DMS153 treated with DMSO at 0.1 percent for 48 hours (cell line): ENCODE measurements around the gene HYAL3.
"Not testable (repeated sequence)": the region's sequence is repeated elsewhere in the genome, so short reads cannot be mapped to it uniquely, and the experiment has no call there.

Experiments
- DNase-seq: peaks from one replicate; lab custom pipeline; 2025; ENCODE audit not compliant: unreplicated experiment; lab: John Stamatoyannopoulos, UW

Gene HYAL3

DNA sequence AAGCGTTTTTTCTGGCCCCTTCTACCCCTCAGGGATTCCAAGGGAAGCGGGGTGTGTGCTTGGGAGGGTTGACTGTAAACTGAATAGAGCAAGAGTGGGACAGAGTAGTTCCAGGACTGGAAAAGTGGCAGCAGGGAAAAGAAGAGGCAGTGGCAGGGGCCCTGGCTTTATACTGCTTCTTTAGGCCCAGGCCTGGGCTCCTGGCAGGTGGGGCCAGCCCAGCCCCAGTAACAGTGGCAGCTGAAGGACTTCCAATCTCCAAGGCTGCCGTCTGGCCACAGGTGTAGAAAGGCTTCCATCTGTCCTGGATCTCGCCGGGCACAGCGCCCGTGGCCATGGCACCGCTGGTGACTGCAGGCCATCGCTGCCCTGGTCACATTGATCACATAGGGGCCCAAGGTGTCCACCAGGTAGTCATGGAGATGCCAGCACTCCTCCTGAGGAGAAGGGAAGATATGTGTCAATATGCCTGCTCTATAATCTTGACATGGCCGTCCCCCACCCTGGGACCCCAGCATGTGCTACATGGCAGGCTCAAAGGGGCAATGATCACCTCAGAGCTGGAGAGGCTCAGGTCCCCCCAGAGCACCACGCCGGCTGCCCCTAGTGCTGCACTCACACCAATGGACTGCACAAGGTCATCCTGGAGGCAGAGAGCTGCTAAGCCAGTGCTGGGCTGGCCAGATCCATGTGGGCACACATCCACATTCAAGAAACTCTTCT is 6.0 kb downstream of the HYAL3 start:
- no peak for DNase-seq

DNA sequence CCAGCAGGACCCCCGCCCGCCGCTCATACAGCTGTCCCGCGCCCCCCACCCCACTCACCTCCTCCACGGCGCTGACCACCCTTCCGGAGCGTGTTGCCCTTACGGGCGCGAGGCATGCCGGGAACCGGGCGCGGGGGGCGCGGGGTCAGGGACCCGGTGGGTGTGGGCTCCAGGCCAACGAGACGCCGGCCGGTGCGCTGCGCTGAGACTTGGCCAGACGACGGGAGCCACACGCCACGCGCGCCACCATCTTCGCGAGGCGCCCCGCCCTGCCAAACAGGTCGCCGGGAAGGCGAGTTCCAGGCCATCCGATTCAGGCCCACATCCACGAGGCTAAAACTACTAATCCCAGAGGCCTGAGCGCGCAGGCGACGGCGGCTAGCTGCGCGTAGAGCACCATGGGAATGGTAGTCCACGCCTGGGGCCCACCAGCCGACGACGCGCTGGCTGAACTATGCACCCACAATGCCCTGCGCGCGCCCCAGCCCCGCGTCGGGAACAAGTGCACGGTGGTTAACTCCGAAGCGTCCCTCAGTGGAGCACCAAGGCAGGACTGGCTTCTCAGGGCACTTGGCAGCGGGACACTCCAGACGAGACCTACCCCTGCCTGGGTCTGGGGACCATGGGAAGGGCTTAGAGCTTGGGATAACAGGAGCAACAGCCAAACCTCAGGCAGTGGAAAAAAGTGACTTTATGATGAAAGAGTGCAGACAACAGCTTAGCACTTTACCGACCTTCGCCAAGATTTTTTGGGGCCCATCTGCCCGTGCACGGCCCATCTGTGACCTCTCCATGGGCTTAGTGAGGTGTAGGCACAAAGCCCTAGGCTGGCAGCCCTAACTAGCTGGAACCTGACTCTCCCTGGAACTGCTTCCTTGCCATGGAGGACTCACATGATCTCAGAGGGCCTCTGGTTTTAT is 6.8 kb downstream of the HYAL3 start, which contains the start of gene IFRD2:
Gene IFRD2 (minus strand): TSS at position 271 of the 920 bp plus-strand sequence. CDS start 155 bp downstream, at position 116.
- DNase-seq: peak; percentile 70

GRCh38 chr3:50290161-50290641 is 9.0 kb downstream of the HYAL3 start:
- DNase-seq: no peak

DNA sequence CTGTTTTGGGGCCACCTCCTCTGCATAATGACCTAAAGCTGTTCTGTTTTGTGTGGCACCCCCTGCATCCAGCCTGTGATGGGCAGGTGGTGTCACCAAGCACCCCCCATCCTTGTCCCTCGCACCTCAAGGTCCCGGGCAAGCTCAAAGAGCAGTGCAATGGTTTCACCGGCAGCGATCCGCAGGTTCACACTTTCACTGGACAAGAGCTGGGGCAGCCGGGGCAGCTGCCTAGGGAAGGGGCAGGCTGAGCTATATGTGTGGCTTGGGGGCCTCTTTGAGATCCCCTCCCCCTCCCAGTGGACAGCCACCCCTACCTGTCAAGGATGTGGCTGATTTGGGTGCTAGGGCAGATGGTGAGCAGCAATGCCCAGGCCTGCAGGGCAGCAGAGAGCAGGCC is 10.1 kb downstream of the HYAL3 start:
- no peak for DNase-seq

- no peak for DNase-seq
Observed at GRCh38 chr3:50288387-50289007, 10.7 kb downstream of the HYAL3 start.

DNA sequence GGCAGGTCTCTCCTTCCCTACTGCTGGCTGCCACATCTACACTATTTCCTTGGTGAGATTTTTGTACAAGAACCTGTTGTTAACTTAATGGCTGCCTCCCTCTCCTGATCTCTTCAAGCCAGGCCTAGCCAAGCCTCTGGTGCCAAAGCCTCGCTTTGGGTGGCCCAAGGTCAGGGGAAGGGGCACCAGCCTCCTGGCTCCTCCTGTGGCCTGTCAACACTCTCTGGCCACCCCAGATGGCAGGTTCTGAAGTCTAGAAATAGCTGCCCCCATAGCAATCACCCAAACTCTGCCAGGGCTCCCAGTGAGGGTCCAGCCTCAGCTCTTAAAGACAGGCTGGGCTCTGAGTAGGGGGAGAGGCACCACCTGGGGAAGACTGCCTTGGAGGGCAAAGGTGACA is 11.9 kb downstream of the HYAL3 start:
- no peak for DNase-seq

DNA sequence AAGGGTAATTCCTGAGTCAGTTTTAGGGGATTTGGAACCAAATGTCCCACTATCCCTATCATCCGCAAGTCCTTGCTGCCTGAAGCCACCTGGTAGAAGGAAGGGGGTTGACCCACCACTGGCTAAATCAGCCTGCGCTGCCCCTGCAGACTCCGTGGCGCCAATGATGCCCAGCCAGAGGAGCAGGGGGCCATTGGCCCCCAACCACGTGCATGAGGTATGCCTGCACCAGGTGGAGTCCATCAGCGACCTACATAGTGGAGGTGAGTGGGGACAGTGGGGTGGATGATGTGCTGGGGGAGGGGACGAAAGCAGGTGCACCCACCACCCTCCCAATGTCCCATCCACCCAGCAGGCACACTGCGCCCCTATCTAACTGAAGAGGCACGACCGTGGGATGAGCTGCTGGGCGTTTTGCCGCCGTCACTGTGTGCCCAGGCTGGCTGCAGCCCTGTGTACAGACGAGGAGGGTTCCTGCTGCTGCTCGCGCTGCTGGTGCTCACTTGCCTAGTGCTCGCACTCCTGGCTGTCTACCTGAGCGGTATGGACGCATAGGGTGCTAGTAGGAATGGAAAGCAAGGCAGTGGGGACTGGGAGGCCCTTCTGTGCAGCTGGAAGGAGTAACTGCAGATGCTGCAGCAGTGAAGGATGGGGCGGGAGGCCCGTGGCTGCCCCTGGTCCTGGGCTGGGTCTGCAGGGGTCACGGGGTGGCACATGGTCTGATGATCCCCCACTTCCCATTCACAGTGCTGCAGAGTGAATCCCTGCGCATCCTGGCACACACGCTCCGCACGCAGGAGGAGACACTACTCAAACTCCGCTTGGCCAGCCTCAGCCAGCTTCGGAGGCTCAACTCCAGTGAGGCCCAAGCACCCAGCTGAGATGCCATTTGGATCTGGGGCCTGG is 12.6 kb downstream of the HYAL3 start:
- DNase-seq: no peak

GRCh38 chr3:50284121-50284520 is 15.1 kb downstream of the HYAL3 start:
- DNase-seq: not testable (repeated sequence)

DNA sequence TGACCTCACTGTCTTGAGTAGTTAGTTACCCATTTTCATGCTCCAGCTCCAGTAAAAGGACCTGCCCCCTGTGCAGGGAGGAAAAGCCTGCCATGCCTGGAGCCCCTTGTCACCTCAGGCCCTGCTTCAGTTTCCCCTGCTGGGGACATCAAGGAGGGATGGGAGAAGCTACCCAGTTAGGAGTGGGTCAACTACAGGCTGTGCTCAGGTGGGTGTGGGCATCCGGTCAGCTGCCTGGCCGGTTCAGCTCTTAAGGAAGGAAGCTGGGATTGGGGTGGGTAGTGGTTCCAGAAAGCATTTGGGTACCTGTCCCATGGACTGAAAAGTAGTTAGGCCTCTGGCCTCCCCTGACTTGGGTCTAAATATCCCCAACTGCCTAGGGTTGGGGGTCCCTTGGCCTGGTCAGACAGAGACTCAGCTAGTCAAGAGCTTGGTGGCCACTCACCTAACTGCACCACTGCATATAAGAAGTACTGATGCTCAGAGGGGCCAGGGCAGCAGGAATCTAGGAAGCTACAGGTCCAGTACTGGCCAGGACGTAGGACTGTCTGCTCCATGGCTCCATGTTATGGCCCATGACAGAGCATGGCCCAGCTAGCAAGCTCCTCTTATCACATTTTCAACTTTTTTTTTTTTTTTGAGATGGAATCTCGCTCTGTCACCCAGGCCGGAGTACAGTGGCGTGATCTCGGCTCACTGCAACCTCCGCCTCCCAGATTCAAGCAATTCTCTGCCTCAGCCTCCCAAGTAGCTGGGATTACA is 19.8 kb downstream of the HYAL3 start:
- no peak for DNase-seq

GRCh38 chr3:50278880-50279224 is 20.4 kb downstream of the HYAL3 start, which contains the start of gene LSMEM2:
Gene LSMEM2, plus strand, starts transcription at chr3:50279087. Its CDS starts 27 bp downstream, at chr3:50279114.
- DNase-seq: no peak

- no peak for DNase-seq
Observed at GRCh38 chr3:50278123-50278879, 20.9 kb downstream of the HYAL3 start.

GRCh38 chr3:50276762-50277101 is 22.5 kb downstream of the HYAL3 start:
- DNase-seq: no peak

DNA sequence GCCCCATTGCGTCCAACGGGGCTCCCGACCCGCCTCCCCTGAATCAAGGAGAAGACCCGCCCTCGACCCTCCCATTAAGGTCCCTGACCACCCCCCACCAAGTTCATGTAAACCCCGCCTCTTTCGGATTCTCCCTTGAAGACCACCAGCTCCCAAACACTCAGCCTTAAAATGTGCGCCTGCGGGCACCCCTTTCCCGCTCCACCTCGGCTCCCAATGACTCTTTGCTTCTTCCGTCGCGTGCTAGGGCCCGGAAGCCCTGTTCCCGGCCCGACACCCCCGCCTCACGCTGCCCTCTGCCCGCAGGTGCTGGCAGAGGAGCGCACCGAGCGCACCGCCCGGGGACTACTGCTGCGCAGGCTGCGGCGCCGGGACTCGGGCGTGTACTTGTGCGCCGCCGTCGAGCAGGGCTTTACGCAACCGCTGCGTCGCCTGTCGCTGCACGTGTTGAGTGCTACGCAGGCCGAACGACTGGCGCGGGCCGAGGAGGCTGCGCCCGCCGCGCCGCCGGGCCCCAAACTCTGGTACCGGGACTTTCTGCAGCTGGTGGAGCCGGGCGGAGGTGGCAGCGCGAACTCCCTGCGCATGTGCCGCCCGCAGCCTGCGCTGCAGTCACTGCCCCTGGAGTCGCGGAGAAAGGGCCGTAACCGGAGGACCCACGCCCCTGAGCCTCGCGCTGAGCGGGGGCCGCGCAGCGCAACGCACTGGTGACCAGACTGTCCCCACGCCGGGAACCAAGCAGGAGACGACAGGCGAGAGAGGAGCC is 23.0 kb downstream of the HYAL3 start:
- DNase-seq: no peak

- DNase-seq: no peak
Observed at GRCh38 chr3:50275141-50275995, 23.8 kb downstream of the HYAL3 start.

- DNase-seq: peak; percentile 0
Observed at GRCh38 chr3:50274371-50275104, 24.7 kb downstream of the HYAL3 start.

DNA sequence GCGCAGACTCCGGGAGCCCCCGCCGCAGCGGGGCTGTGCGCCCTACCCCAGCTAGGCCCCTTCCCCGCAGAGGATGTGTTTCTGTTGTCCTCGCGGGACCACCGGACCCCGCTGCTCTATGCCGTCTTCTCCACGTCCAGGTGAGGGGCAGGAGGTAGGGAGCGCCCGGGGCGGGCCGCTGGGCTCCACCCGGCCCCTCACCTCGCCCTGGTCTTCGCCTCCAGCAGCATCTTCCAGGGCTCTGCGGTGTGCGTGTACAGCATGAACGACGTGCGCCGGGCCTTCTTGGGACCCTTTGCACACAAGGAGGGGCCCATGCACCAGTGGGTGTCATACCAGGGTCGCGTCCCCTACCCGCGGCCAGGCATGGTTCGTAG is 25.5 kb downstream of the HYAL3 start:
- no peak for DNase-seq
